Fibroblast of skin of scalp (primary cell): ENCODE measurements around the gene MPRIP.

Experiments
- DNase-seq: peaks from one replicate; pipeline ENCODE4 v3.0.0-alpha.2; 2013

Gene MPRIP

GRCh38 chr17:17111401-17112393 is 69.4 kb downstream of the MPRIP start:
- DNase-seq, result no peak

- DNase-seq, result no peak
These were observed 70.5 kb downstream of the MPRIP start for GRCh38 chr17:17112628-17113200.

- no peak for DNase-seq
These were observed 72.5 kb downstream of the MPRIP start for GRCh38 chr17:17114592-17115225.

GRCh38 chr17:17115620-17116019 is 73.4 kb downstream of the MPRIP start:
- no peak for DNase-seq

GRCh38 chr17:17116406-17116805 is 74.1 kb downstream of the MPRIP start:
- DNase-seq, result no peak

- no peak for DNase-seq
These were observed 75.7 kb downstream of the MPRIP start for GRCh38 chr17:17117923-17118322.

- no peak for DNase-seq
These were observed 76.1 kb downstream of the MPRIP start for GRCh38 chr17:17118399-17118798.

- no peak for DNase-seq
These were observed 76.8 kb downstream of the MPRIP start for GRCh38 chr17:17119106-17119505.

- peak; percentile 53 for DNase-seq
These were observed 77.3 kb downstream of the MPRIP start for GRCh38 chr17:17119533-17119932.

GRCh38 chr17:17120294-17120693 is 78.0 kb downstream of the MPRIP start:
- no peak for DNase-seq

GRCh38 chr17:17120701-17121100 is 78.4 kb downstream of the MPRIP start:
- DNase-seq, result no peak

GRCh38 chr17:17121162-17121561 is 78.9 kb downstream of the MPRIP start:
- DNase-seq, result no peak

- no peak for DNase-seq
These were observed 80.7 kb downstream of the MPRIP start for GRCh38 chr17:17122781-17123483.

GRCh38 chr17:17124341-17124740 is 82.1 kb downstream of the MPRIP start:
- no peak for DNase-seq

- DNase-seq, result peak; percentile 19
These were observed 83.2 kb downstream of the MPRIP start for GRCh38 chr17:17125136-17126084.

GRCh38 chr17:17126131-17127110 is 84.2 kb downstream of the MPRIP start:
- DNase-seq, result no peak

- no peak for DNase-seq
These were observed 84.9 kb downstream of the MPRIP start for GRCh38 chr17:17127156-17127555.

- DNase-seq, result no peak
These were observed 85.6 kb downstream of the MPRIP start for GRCh38 chr17:17127730-17128291.

GRCh38 chr17:17128476-17129075 is 86.3 kb downstream of the MPRIP start:
- no peak for DNase-seq

- DNase-seq, result no peak
These were observed 87.2 kb downstream of the MPRIP start for GRCh38 chr17:17129466-17129865.
